ENCODE measurements around the gene ORC3.

- TF ChIP-seq CTCF (IDR thresholded peaks at IDR 0.05), result no peak
- no peak for TF ChIP-seq POLR2AphosphoS5 (IDR thresholded peaks at IDR 0.05)
Observed at GRCh38 chr6:87668013-87668412, 78.1 kb downstream of the ORC3 start.
